Glomerular visceral epithelial cell (primary cell): ENCODE results near the gene MCFD2.
"Not testable (repeated sequence)": the region's sequence is repeated elsewhere in the genome, so short reads cannot be mapped to it uniquely, and the experiment has no call there.

Experiments used
- DNase-seq: peaks from one replicate; pipeline ENCODE4 v3.0.0-alpha.2; 2016; ENCODE audit errors: extremely low spot score

The MCFD2 gene

DNA sequence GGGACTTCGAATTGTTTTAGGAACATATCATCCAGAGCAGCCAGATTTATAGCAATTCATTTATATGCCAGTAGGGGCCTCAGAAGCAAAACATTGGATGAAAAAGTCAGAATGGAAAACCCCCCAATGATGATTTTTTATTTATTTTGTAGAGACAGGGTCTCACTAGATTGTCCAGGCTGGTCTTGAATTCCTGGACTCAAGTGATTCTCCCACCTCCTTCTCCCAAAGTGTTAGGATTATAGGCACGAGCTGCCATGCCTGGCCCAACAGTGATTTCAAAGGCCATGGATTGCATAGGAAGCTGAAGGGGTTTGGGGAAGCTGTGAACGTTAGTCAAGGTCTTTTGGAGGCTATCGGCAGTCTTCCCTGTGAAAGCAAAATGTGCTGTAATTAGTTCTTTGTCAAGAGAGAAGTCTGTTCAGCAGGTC lies 21.9 kb upstream of the MCFD2 start:
- no peak for DNase-seq

GRCh38 chr2:46936566-46936965 lies 21.0 kb upstream of the MCFD2 start:
- DNase-seq: no peak

GRCh38 chr2:46935071-46935470 lies 19.5 kb upstream of the MCFD2 start:
- DNase-seq: no peak

DNA sequence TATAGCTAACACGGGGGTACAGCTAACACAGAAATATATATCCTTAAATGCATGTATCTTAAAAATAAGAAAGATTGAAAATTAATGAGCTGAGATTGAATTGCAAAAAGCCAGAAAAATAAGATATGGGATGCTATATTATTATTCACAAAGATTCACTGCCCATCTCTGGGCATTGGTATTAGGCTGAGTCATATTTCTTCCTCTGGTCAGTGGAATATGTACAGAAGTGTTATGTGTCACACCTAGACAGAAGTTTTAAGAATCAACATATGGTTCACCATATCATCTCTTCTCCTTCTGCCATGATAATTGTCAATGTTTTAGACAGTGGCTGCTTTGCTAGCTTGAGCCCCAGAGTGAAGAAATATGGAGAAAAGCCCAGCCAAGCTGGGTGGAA lies 14.0 kb upstream of the MCFD2 start:
- no peak for DNase-seq

- DNase-seq: no peak
Measured at GRCh38 chr2:46926863-46927262, 11.3 kb upstream of the MCFD2 start.

- DNase-seq: no peak
Measured at GRCh38 chr2:46925474-46926351, 10.1 kb upstream of the MCFD2 start.

- no peak for DNase-seq
Measured at GRCh38 chr2:46924608-46925007, 9.0 kb upstream of the MCFD2 start.

DNA sequence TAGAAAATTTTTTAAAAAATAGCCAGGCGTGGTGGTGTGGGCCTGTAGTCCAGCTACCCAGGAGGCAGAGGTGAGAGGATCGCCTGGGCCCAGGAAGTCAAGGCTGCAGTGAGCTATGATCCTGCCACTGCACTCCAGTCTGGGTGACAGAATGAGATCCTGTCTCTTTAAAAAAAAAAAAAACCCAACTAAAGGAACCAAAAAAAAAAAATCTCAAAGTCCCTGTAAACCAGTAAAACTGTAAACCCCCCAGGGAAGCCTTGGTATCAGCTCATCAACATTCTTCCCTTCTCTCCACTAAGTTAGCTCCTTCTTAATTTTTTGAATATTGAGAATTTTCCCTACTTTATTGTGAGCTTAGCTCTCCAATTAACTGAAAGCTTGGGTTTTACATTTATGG lies 8.4 kb upstream of the MCFD2 start:
- DNase-seq: no peak

- DNase-seq: no peak
Measured at GRCh38 chr2:46923041-46923528, 7.5 kb upstream of the MCFD2 start.

- DNase-seq: no peak
Measured at GRCh38 chr2:46922606-46923005, 7.0 kb upstream of the MCFD2 start.

GRCh38 chr2:46921676-46922448 lies 6.3 kb upstream of the MCFD2 start:
- no peak for DNase-seq

DNA sequence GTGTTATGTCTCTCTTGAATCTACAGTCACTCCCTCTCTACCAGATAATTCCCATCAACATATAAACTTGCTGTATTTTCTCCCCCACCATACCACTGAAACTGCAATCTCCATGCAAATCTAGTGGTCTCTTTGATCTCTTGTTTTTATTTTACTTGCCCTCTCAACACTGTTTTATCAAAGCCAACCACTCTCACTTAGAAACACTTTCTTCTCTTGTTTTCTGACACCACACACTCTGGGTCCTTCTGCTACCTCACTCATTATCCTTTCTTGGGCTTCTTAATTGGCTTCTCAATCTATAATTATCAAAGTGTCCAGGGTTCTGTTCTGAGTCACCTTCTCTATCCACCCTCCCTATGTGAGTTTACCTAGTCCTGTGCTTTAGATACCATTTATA lies 2.0 kb upstream of the MCFD2 start:
- no peak for DNase-seq

- peak; percentile 88 for DNase-seq
Measured at GRCh38 chr2:46915811-46916630, 415 bp upstream of the MCFD2 start.

GRCh38 chr2:46914578-46915230 lies 902 bp downstream of the MCFD2 start:
- DNase-seq: no peak

DNA sequence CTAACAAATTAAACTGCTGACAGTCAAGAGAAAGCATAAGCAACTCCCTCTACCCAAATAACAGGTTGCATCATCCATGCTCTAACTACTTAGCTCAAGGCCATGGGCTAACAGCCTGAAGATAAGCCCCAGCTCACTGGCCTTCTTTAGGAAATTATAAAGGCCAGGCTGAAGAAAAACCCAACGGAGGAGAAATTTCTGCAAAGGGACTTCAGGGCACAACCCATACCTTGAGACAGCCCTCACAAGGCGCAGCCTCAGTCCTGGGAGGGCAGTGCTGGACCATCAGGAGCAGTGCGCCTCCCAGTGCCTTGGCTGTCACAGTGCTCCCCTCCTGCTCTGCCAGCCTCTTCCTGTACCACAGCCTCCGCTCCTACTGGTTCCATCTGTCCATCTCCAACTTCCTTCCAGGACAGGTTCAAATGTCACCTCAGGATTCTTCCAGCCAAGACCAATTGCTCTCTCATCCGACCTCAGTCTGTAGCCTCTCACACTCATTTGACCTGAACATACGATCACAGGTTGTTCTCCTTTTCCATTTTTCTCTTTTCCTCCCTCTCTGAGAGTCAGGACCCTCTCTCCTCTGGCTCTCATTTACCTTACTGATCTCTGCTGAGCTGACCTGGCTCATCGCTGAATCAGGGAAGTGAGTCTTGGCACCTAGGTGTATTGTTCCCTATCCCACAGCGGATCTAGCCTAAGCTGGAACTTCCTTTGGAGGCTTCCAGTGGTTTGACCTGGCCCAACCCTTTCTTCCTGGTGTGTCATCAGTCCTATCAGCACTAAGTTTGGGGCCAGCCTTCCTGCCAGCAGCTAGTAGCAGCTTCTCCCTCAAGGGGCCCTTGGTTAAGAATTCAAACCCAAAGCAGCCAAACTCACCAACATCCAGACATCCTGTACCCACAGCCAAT lies 1.9 kb downstream of the MCFD2 start:
- DNase-seq: peak; percentile 53

DNA sequence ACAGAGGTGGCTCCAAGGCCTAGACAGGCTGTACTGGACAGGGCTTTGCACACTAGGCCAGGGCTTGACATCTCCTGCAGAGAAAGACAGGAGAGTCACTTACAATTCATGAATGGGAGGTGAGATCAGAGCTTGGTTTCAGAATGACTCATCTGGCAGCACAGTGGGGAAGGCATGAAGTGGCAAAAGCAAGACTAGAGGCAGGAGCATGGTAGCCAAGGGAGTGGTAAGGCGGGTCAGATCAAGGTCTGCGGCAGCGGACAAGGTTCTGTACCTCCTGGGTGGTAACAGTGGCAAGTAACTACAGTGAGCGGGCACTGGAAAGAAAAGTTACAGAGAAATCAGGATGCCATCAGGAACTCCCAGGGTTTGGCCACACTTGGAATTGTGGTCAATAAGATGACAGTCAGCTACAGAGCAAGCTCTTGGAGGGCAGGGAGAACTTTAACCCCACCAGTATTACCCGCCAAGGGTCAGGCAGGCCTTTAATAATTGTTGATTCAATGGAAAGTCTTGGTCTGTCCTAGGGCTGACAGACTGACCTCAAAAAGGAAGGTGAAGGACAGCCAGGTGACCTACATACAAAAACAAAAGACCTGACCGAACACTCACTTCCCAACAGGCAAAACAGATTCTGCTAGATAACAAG lies 5.7 kb downstream of the MCFD2 start:
- DNase-seq: peak; percentile 89

- no peak for DNase-seq
Measured at GRCh38 chr2:46909150-46909549, 6.5 kb downstream of the MCFD2 start.

DNA sequence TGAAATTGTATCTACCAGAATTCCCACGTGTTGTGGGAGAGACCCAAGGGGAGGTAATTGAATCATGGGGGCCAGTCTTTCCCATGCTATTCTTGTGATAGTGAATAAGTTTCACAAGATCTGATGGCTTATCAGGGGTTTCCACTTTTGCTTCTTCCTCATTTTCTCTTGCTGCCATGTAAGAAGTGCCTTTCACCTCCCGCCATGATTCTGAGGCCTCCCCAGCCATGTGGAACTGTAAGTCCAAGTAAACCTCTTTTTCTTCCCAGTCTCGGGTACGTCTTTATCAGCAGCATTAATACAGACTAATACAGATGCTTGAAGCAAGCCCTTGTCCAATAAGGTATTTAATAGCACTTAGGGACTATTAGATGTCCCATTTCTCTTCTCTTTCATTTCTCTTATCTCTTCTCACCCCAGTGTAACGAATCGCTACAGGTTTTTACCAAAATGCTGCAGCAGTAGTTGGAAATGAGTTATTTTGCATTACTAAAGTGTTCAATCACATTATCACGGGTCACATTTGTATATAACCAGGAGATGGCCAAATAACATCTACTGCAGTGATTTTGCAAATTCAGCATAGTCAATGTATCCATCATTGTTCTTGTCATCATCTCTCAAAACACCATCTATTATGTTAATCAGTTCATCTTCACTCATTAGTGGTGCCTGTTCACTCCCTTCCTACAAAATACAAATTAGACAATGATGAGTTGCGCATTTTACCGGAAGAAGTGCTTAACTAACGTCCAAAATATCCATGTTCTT lies 10.5 kb downstream of the MCFD2 start:
- DNase-seq: not testable (repeated sequence)

- DNase-seq: not testable (repeated sequence)
Measured at GRCh38 chr2:46902980-46903379, 12.6 kb downstream of the MCFD2 start.
